ENCODE measurements around the gene RUNX1.
A peak's percentile ranks its signal among the peaks of the same experiment; 100 is the strongest.

The RUNX1 gene

GRCh38 chr21:35026617-35027562, 22.2 kb downstream of the RUNX1 start:
- DNase-seq (ENCODE audit: low read depth in 2 of 2): peak; percentile 49 to 69
- H3K4me3 ChIP-seq (replicated peaks in 1 of 2; ENCODE audit: low read depth in 2 of 2, low read length in 2 of 2): peak overlapping the region in 1 of 2 donors; percentile 34
- no peak for TF ChIP-seq CTCF (IDR thresholded peaks at IDR 0.05; ENCODE audit: low read depth, low read length)

GRCh38 chr21:35026153-35026500, 23.0 kb downstream of the RUNX1 start:
- no peak for DNase-seq (ENCODE audit: low read depth in 2 of 2)
- TF ChIP-seq CTCF (IDR thresholded peaks at IDR 0.05; ENCODE audit: low read depth, low read length): no peak
- no peak overlapping the region for H3K4me3 ChIP-seq (replicated peaks in 1 of 2; ENCODE audit: low read depth in 2 of 2, low read length in 2 of 2)

- TF ChIP-seq CTCF (IDR thresholded peaks at IDR 0.05; ENCODE audit: low read depth, low read length): no peak
- no peak for DNase-seq (ENCODE audit: low read depth in 2 of 2)
- H3K4me3 ChIP-seq (replicated peaks in 1 of 2; ENCODE audit: low read depth in 2 of 2, low read length in 2 of 2): no peak overlapping the region
Observed at GRCh38 chr21:35025206-35026152, 23.6 kb downstream of the RUNX1 start.

GRCh38 chr21:35024513-35024912, 24.6 kb downstream of the RUNX1 start:
- TF ChIP-seq CTCF (IDR thresholded peaks at IDR 0.05; ENCODE audit: low read depth, low read length): no peak
- no peak overlapping the region for H3K4me3 ChIP-seq (replicated peaks in 1 of 2; ENCODE audit: low read depth in 2 of 2, low read length in 2 of 2)

GRCh38 chr21:35024071-35024420, 25.1 kb downstream of the RUNX1 start:
- no peak for DNase-seq (ENCODE audit: low read depth in 2 of 2)
- no peak for TF ChIP-seq CTCF (IDR thresholded peaks at IDR 0.05; ENCODE audit: low read depth, low read length)
- H3K4me3 ChIP-seq (replicated peaks in 1 of 2; ENCODE audit: low read depth in 2 of 2, low read length in 2 of 2): no peak overlapping the region

More at GRCh38 chr21:35024513-35024912, 24.6 kb downstream of the RUNX1 start:
- no peak for DNase-seq (ENCODE audit: low read depth in 2 of 2)

GRCh38 chr21:35023396-35024070, 25.6 kb downstream of the RUNX1 start:
- no peak for TF ChIP-seq CTCF (IDR thresholded peaks at IDR 0.05; ENCODE audit: low read depth, low read length)
- DNase-seq (ENCODE audit: low read depth in 2 of 2): no peak

More at GRCh38 chr21:35023396-35024070, 25.6 kb downstream of the RUNX1 start:
- no peak overlapping the region for H3K4me3 ChIP-seq (replicated peaks in 1 of 2; ENCODE audit: low read depth in 2 of 2, low read length in 2 of 2)

Data from cardiac fibroblast (primary cell).